GM12878 (cell line): ENCODE measurements around the gene SPOCD1.

ENCODE experiments used
- ATF2 ChIP-seq: IDR thresholded peaks from 2 replicates; pipeline ENCODE4 v1.6.1; 2012; ENCODE audit warnings: low read length, inconsistent platforms
- CTCF ChIP-seq, 3 experiments: IDR thresholded peaks in 2 of 3; conservative IDR thresholded peaks in 1 of 3; 2 replicates each; pipeline ENCODE4 v1.5.1; 2011; ENCODE audit warnings: low read depth in 3 of 3, low read length in 3 of 3, mild to moderate bottlenecking in 3 of 3, control low read depth in 2 of 3, moderate library complexity in 2 of 3, inconsistent platforms in 1 of 3, mixed read lengths in 1 of 3; ENCODE audit not compliant: control insufficient read depth in 2 of 3, insufficient read depth in 1 of 3; ENCODE audit errors: extremely low read depth in 1 of 3
- EP300 ChIP-seq, 2 experiments: fragments of 150-350 bp in 1 of 2; IDR thresholded peaks; 2 replicates each; pipeline ENCODE4 v1.6.1; 2011 to 2012; ENCODE audit warnings: low read depth in 2 of 2, low read length in 2 of 2, borderline replicate concordance in 1 of 2, improper control_type of control experiment in 1 of 2, inconsistent platforms in 1 of 2; ENCODE audit not compliant: control insufficient read depth in 1 of 2
- EZH2 ChIP-seq: IDR thresholded peaks from 2 replicates; pipeline ENCODE4 v1.6.1; 2012; ENCODE audit warnings: low read depth, mild to moderate bottlenecking, control low read depth, inconsistent platforms, low read length, borderline replicate concordance; ENCODE audit not compliant: control insufficient read depth
- HDAC6 ChIP-seq: fragments of 200-600 bp; sonication (generic); IDR thresholded peaks from one replicate; pipeline ENCODE4 v1.8.0; 2017; ENCODE audit warnings: antibody characterized with exemption; ENCODE audit not compliant: unreplicated experiment
- IRF5 ChIP-seq: fragments of 450-650 bp; IDR thresholded peaks from 2 replicates; pipeline ENCODE4 v1.6.1; 2017; ENCODE audit warnings: borderline replicate concordance
- JUNB ChIP-seq: IDR thresholded peaks from 2 replicates; pipeline ENCODE4 v1.6.1; 2016; ENCODE audit warnings: antibody characterized with exemption, mild to moderate bottlenecking
- MTA3 ChIP-seq: IDR thresholded peaks from 2 replicates; pipeline ENCODE4 v1.6.1; 2012; ENCODE audit warnings: low read length, inconsistent platforms, borderline replicate concordance
- POLR2AphosphoS5 ChIP-seq: IDR thresholded peaks from 2 replicates; pipeline ENCODE4 v1.6.1; 2011; ENCODE audit warnings: mild to moderate bottlenecking, low read length, inconsistent platforms
- REST ChIP-seq: IDR thresholded peaks from 2 replicates; pipeline ENCODE4 v1.6.1; 2012; ENCODE audit warnings: mild to moderate bottlenecking, low read depth, low read length
- SREBF2 ChIP-seq: IDR thresholded peaks from 2 replicates; pipeline ENCODE4 v1.6.1; 2012; ENCODE audit warnings: mild to moderate bottlenecking, low read length
- USF1 ChIP-seq: IDR thresholded peaks from 2 replicates; pipeline ENCODE4 v1.6.1; 2011; ENCODE audit warnings: borderline replicate concordance, low read depth, mild to moderate bottlenecking, moderate library complexity, mixed read lengths, low read length; ENCODE audit not compliant: insufficient read depth; ENCODE audit errors: extremely low read length
- USF2 ChIP-seq: IDR thresholded peaks from 2 replicates; pipeline ENCODE4 v1.6.1; 2011; ENCODE audit warnings: low read depth, low read length, improper control_type of control experiment, borderline replicate concordance
- ZNF24 ChIP-seq: fragments of 450-650 bp; IDR thresholded peaks from 2 replicates; pipeline ENCODE4 v1.6.1; 2017; ENCODE audit warnings: antibody characterized with exemption, mild to moderate bottlenecking

- no peak for TF ChIP-seq CTCF (IDR thresholded peaks at IDR 0.05 in 2 of 3, conservative IDR thresholded peaks at IDR 0.05 in 1 of 3; ENCODE audit: control insufficient read depth in 2 of 3, extremely low read depth in 1 of 3, insufficient read depth in 1 of 3, low read depth in 3 of 3, low read length in 3 of 3)
- TF ChIP-seq REST = no peak
- no peak for TF ChIP-seq SREBF2
- no peak for TF ChIP-seq POLR2AphosphoS5
- no peak for TF ChIP-seq EZH2
- no peak for TF ChIP-seq EP300 (IDR thresholded peaks at IDR 0.05; ENCODE audit: borderline replicate concordance in 1 of 2, control insufficient read depth in 1 of 2, low read depth in 2 of 2, low read length in 2 of 2)
- TF ChIP-seq ATF2 = no peak
- no peak for TF ChIP-seq ZNF24
- no peak for TF ChIP-seq HDAC6
- TF ChIP-seq JUNB = no peak
- no peak for TF ChIP-seq MTA3
- no peak for TF ChIP-seq IRF5
- no peak for TF ChIP-seq USF2
- TF ChIP-seq USF1 = no peak
Observed at GRCh38 chr1:31807273-31808048, 8.4 kb downstream of the SPOCD1 start.
